Activated naive CD8-positive, alpha-beta T cell treated with anti-CD3 and anti-CD28 coated beads, Interleukin-2, amount 10 ng/mL, durations not matched to agents 7 days and 5 days (primary cell): ENCODE data around the gene DNAAF8. TPM values are rescaled to one million over a fixed set of nuclear protein-coding genes. Genes with fewer than 3 reads are reported as not detected.

Experiments used
- ATAC-seq: fragments of 150-1000 bp; cut with Tn5 transposase; one replicate; pipeline ENCODE4 v1.10.0; 2021; ENCODE audit warnings: low read depth, moderate library complexity
- POLR2A ChIA-PET: fragments of 350-600 bp; sonication (Branson Sonifier 250); formaldehyde crosslinking; loops from one replicate; lab custom pipeline; 2021; ENCODE audit warnings: antibody characterized with exemption; lab: Charles Lee
- DNase-seq: peaks from one replicate; pipeline ENCODE4 v3.0.0; 2021
- H3K27ac Mint-ChIP-seq: one replicate; pipeline ENCODE4 v1.8.0; 2022; ENCODE audit warnings: mild to moderate bottlenecking, mixed read lengths
- H3K27me3 Mint-ChIP-seq: one replicate; pipeline ENCODE4 v1.8.0; 2022; ENCODE audit warnings: mild to moderate bottlenecking, moderate library complexity, mixed read lengths
- H3K36me3 Mint-ChIP-seq: one replicate; pipeline ENCODE4 v1.8.0; 2021; ENCODE audit warnings: mild to moderate bottlenecking, mixed read lengths
- H3K4me1 Mint-ChIP-seq: one replicate; pipeline ENCODE4 v1.8.0; 2021; ENCODE audit warnings: mixed read lengths
- H3K4me3 Mint-ChIP-seq: one replicate; pipeline ENCODE4 v1.8.0; 2022; ENCODE audit warnings: mild to moderate bottlenecking, moderate library complexity, mixed read lengths
- H3K9me3 Mint-ChIP-seq: one replicate; pipeline ENCODE4 v1.8.0; 2021; ENCODE audit warnings: mixed read lengths
- total RNA-seq, 2 experiments: library from RNA; stranded (reverse); gene quantifications; one replicate each; pipeline ENCODE4 v1.2.3, GENCODE V29; 2021

Gene DNAAF8
- total RNA-seq, 2 experiments from 2014 or later, result 0.23 TPM; not detected in 1

- DNase-seq, result no peak
- POLR2A ChIA-PET, result no interaction called here
- peaks cover 13% of the 10 kb centered on the region for H3K4me1 Mint-ChIP-seq
- H3K9me3 Mint-ChIP-seq, result no peaks in the 10 kb centered on the region
- no peak overlapping the region for H3K4me3 Mint-ChIP-seq
- H3K36me3 Mint-ChIP-seq, result peaks cover 17% of the 10 kb centered on the region
- H3K27ac Mint-ChIP-seq, result no peak overlapping the region
- H3K27me3 Mint-ChIP-seq, result no peaks in the 10 kb centered on the region
- ATAC-seq, result no peak
Observed at GRCh38 chr16:4752351-4753100, 18.2 kb downstream of the DNAAF8 start.

- Mint-ChIP-seq H3K27ac (no peak overlapping the region), H3K27me3 (no peaks in the 10 kb centered on the region), H3K4me1 (peaks cover 6% of the 10 kb centered on the region), H3K36me3 (peaks cover 17% of the 10 kb centered on the region), H3K9me3 (no peaks in the 10 kb centered on the region), H3K4me3 (no peak overlapping the region)
- DNase-seq (no peak), ATAC-seq (no peak)
- POLR2A ChIA-PET, result no interaction called here
Observed at GRCh38 chr16:4753227-4753626, 18.9 kb downstream of the DNAAF8 start.

GRCh38 chr16:4754865-4755264, 20.5 kb downstream of the DNAAF8 start:
- Mint-ChIP-seq H3K36me3 (peaks cover 23% of the 10 kb centered on the region), H3K27ac (no peak overlapping the region), H3K4me3 (no peak overlapping the region), H3K27me3 (no peaks in the 10 kb centered on the region), H3K4me1 (no peaks in the 10 kb centered on the region), H3K9me3 (no peaks in the 10 kb centered on the region)
- no peak for ATAC-seq
- DNase-seq, result no peak
- POLR2A ChIA-PET, result no interaction called here

DNA sequence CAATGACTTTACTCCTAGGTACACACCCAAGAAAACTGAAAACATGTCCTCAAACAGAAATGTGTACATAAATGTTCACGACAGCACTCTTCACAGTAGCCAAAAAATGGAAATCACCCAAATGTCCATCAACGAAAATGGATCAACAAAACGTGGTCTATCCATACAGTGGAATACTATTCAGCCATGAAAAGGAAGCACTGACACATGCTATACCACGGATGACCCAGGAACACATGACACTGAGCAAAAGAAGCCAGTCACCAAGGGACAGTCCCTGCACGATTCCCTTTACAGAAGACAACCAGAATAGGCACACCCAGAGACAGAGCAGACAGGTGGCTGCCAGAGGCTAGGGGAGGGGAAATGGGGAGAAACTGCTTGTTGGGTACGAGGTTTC, 21.4 kb downstream of the DNAAF8 start:
- H3K27ac Mint-ChIP-seq, result no peak overlapping the region
- peaks cover 23% of the 10 kb centered on the region for H3K36me3 Mint-ChIP-seq
- no peaks in the 10 kb centered on the region for H3K4me1 Mint-ChIP-seq

DNA sequence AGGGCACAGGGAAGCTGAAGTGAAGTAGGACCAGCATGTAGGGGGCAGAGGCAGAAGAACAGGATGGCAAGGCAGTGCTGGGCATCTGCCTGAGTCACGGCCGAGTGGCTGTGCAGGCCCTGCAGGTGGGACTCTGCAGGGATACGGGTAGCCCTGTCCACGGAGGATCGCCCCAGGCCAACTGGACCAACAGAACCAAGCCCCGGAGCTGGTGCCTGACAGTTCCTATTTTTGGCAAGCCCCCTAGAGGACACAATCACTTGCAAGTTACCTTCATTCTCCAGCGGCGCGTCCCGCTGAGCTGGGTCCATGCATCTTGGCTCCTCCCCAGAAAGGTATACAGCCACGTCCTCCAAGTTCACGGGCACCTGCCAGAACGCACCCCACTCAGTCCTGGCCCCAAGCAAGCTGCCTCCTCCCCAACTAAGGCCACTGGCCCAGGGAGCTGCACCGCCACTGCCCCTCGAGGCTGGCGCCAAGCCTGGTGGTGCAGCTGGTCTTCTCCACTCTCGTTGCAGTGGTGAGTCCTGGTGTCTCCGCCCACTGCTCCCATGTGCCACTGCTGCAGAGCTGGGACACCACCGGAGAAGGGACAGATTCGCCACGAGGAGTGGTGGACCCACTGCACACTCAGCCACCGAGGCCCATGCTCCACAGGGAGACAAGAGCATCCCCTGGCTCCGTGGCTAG, 26.0 kb downstream of the DNAAF8 start:
- H3K27ac Mint-ChIP-seq, result no peak overlapping the region
- no peak overlapping the region for H3K4me3 Mint-ChIP-seq
- DNase-seq (no peak), ATAC-seq (no peak)
- POLR2A ChIA-PET, result interaction anchor here (1.1 kb wide), 2 partner anchors 12 to 26 kb away, joined by 3 to 6 read pairs; partner anchors contain the start of genes ANKS3 and DNAAF8
- peaks cover 2% of the 10 kb centered on the region for H3K4me1 Mint-ChIP-seq
- no peaks in the 10 kb centered on the region for H3K27me3 Mint-ChIP-seq
- no peaks in the 10 kb centered on the region for H3K9me3 Mint-ChIP-seq
- peaks cover 20% of the 10 kb centered on the region for H3K36me3 Mint-ChIP-seq

More for the DNA sequence above, 21.4 kb downstream of the DNAAF8 start:
- Mint-ChIP-seq H3K4me3 (no peak overlapping the region), H3K27me3 (no peaks in the 10 kb centered on the region), H3K9me3 (no peaks in the 10 kb centered on the region)
- POLR2A ChIA-PET, result no interaction called here
- ATAC-seq (no peak), DNase-seq (no peak)

DNA sequence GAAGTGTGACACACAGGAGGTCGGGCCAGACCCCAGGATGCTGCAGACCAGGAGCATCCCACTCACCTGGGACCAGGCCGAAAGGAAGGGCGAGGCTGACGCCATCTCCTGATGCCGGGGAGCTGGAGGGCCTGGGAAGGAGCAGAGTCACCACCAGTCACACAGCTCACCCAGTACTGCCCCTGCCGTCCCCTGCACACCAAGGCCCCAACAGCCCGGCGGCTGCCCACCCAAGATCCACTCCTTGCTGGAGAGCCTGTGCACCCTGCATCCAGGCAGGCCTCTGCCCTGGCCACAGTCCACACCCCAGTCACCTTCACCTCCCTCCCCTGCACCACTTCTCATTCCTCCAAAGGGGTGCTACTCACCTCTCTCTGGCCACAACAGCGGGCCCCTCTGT, 27.9 kb downstream of the DNAAF8 start:
- no peaks in the 10 kb centered on the region for H3K9me3 Mint-ChIP-seq
- POLR2A ChIA-PET, result no interaction called here
- H3K27me3 Mint-ChIP-seq, result no peaks in the 10 kb centered on the region
- peaks cover 13% of the 10 kb centered on the region for H3K36me3 Mint-ChIP-seq
- no peak for DNase-seq
- H3K27ac Mint-ChIP-seq, result no peak overlapping the region
- peaks cover 11% of the 10 kb centered on the region for H3K4me1 Mint-ChIP-seq
- no peak overlapping the region for H3K4me3 Mint-ChIP-seq
- no peak for ATAC-seq

DNA sequence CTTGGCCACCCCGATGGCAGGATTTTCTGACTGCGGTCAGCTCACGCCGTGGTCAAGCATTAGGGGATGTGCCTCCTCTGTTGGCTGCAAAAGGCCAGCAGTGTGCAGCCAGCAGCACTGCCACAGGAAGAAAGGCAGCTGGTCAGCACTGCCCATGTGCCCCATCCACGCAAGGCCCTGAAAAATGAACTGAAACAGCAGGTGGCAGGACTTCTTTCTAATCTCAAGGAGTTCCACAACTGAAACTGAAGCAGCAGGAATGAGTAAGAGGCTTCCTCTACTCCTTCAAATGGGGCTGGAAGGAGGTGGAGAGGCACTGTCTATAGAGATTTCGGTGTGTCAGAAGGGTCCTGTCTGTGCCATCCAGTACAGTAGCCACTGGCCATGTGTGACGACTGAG, 29.5 kb downstream of the DNAAF8 start:
- DNase-seq (no peak), ATAC-seq (no peak)
- peaks cover 8% of the 10 kb centered on the region for H3K36me3 Mint-ChIP-seq
- no peaks in the 10 kb centered on the region for H3K9me3 Mint-ChIP-seq
- H3K4me1 Mint-ChIP-seq, result peaks cover 23% of the 10 kb centered on the region
- H3K4me3 Mint-ChIP-seq, result no peak overlapping the region
- no peaks in the 10 kb centered on the region for H3K27me3 Mint-ChIP-seq
- no peak overlapping the region for H3K27ac Mint-ChIP-seq
- POLR2A ChIA-PET, result no interaction called here

DNA sequence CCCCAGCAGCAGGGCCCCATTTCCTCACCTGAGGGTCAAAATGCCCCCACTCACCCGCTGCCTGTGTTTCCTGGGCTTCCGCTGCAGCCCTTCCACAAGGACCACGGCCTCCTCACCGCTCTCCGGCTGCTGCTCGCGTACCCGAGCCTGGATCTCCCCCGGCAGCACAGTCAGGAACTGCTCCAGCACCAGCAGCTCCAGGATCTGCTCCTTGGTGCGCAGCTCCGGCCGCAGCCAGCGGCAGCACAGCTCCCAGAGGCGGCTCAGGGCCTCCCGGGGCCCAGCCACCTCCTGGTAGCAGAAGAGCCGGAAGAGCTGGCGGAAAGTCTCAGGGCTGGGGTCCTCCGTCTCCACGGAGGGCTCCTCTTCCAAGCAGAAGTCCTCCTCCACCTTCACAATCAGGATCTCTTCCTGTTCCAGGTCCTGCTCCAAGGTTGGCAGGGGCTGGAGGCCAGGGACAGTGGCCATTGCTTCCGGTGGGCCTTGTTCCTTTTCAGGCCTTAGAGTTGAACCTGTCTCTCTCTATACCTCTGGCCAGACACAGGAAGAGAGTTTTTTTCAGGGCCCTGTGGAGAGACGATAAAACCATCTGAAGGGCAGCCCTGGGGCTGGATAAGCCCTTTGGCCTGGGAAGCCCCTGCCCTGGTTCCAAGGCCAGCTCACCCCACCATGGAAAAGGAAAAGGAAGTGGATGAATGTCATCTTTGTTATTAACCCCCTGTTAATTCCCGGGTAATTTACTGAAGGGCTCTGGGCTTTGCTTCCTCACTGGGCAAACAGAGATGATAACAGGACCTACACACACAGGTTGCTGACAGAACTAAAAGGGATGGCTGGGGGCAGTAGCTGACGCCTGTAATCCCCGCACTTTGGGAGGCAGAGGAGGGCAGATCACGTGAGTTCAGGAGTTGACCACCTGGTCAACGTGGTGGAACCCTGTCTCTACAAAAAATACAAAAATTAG, 31.5 kb downstream of the DNAAF8 start:
- no peak for ATAC-seq
- Mint-ChIP-seq H3K4me1 (peaks cover 23% of the 10 kb centered on the region), H3K36me3 (peaks cover 6% of the 10 kb centered on the region), H3K27me3 (no peaks in the 10 kb centered on the region), H3K4me3 (peak overlapping the region; percentile 89), H3K9me3 (no peaks in the 10 kb centered on the region), H3K27ac (peak overlapping the region; percentile 83)
- POLR2A ChIA-PET, result interaction anchor here (1.6 to 2.2 kb wide), 3 partner anchors 18 to 32 kb away, joined by 6 to 12 read pairs (median 6); partner anchors contain the start of genes ANKS3 and DNAAF8
- no peak for DNase-seq

DNA sequence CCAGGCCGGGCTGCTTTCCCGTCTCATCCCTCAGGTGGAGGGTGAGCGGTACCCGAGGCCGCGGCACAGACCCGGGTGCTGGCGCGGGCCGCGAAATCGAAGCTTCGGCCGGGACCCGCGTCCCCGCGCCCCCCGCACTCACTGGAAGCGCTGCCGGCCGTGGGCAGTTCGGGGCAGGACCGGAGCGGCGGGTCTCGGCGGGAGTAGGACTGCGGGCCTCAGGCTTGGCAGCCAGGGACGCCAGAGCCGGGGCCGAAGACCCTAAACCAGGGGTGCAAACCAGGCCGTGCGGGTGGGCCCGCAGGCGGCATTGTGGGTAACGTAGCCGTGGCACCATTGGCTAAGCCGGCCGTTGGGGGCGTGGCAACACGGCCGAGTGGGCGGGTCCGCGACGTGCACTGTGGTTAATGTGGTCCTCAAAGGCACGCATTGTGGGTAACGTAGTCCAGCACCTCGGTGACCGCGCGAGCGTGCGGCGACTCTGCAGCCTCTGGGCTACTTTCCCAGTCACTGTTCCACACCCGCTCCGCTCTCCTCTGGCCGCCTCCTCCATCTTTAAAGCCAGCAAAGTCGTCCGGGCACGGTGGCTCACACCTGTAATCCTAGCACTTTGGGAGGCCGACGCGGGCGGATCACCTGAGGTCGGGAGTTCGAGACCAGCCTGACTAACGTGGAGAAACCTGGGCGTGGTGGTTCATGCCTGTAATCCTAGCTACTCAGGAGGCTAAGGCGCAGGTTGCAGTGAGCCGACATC, 32.7 kb downstream of the DNAAF8 start, which contains the start of gene ZNF500:
Gene ZNF500, minus strand, starts transcription at position 288 of the 754 bp plus-strand sequence. CDS start 1,184 bp downstream, outside the sequence.
- DNase-seq (peak; percentile 97), ATAC-seq (peak; percentile 75)
- POLR2A ChIA-PET, result interaction anchor here (1.6 to 2.2 kb wide), 2 partner anchors 19 to 33 kb away, joined by 6 to 12 read pairs; partner anchors contain the start of genes ANKS3 and DNAAF8
- Mint-ChIP-seq H3K9me3 (no peaks in the 10 kb centered on the region), H3K36me3 (peaks cover 6% of the 10 kb centered on the region), H3K4me1 (peaks cover 23% of the 10 kb centered on the region), H3K27ac (peak within 1 kb of the TSS; percentile 89), H3K27me3 (no peaks in the 10 kb centered on the region), H3K4me3 (peak within 1 kb of the TSS; percentile 94)

DNA sequence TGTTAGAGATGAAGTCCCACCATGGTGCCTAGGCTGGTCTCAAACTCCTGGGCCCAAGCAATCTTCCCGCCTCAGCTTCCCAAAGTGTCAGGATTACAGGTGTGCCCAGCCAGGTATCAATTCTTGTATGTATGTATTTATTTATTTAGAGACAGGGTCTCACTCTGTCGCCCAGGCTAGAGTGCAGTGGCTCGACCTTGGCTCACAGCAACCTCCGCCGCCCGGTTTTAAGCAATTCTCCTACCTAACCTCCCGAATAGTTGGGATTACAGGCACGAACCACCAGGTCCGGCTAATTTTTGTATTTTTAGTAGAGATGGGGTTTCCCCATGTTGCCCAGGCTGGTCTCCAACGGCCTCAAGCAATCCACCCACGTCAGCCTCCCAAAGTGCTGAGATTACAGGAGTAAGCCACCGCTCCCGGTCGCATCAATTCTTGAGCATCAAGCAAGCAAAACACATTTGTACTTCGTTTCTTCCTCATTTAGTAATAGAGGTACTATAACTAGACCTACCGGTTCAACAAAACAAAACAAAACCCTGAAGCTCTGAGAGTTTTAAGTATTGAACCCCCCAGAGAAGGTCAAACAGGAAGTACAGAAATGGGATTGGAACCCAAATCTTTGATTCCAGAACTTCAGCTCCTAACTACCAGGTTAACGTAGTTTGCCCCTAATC, 33.7 kb downstream of the DNAAF8 start:
- no peaks in the 10 kb centered on the region for H3K27me3 Mint-ChIP-seq
- H3K27ac Mint-ChIP-seq, result peak overlapping the region; percentile 89
- peak; percentile 1 for ATAC-seq
- POLR2A ChIA-PET, result interaction anchor here (0.6 to 2.5 kb wide), 4 partner anchors 34 to 309 kb away, joined by 3 to 16 read pairs (median 8); partner anchors contain the start of genes ANKS3, DNAAF8 and ROGDI
- peaks cover 2% of the 10 kb centered on the region for H3K36me3 Mint-ChIP-seq
- peak overlapping the region; percentile 94 for H3K4me3 Mint-ChIP-seq
- peaks cover 23% of the 10 kb centered on the region for H3K4me1 Mint-ChIP-seq
- DNase-seq, result no peak
- no peaks in the 10 kb centered on the region for H3K9me3 Mint-ChIP-seq

- DNase-seq (peak; percentile 90), ATAC-seq (peak; percentile 78)
- Mint-ChIP-seq H3K4me1 (peaks cover 23% of the 10 kb centered on the region), H3K27ac (peak overlapping the region; percentile 89), H3K4me3 (peak overlapping the region; percentile 94), H3K9me3 (no peaks in the 10 kb centered on the region), H3K27me3 (no peaks in the 10 kb centered on the region), H3K36me3 (peaks cover 2% of the 10 kb centered on the region)
- POLR2A ChIA-PET, result interaction anchor here (0.5 to 2.5 kb wide), 9 partner anchors 34 to 618 kb away, joined by 3 to 16 read pairs (median 3); partner anchors contain the start of genes ANKS3, CORO7, DNAAF8 and ROGDI
Observed at GRCh38 chr16:4768549-4769305, 34.4 kb downstream of the DNAAF8 start.
